Stimulated activated CD8-positive, alpha-beta memory T cell treated with anti-CD3 and anti-CD28 coated beads, Interleukin-4, amount 100 ng/mL, for 24 hours (primary cell): ENCODE data around the gene MBTPS2.
"Not testable (repeated sequence)": the region's sequence is repeated elsewhere in the genome, so short reads cannot be mapped to it uniquely, and the experiment has no call there.

Experiments used
- DNase-seq: peaks from one replicate; pipeline ENCODE4 v3.0.0-alpha.2; 2020; ENCODE audit warnings: low read depth

The MBTPS2 gene

DNA sequence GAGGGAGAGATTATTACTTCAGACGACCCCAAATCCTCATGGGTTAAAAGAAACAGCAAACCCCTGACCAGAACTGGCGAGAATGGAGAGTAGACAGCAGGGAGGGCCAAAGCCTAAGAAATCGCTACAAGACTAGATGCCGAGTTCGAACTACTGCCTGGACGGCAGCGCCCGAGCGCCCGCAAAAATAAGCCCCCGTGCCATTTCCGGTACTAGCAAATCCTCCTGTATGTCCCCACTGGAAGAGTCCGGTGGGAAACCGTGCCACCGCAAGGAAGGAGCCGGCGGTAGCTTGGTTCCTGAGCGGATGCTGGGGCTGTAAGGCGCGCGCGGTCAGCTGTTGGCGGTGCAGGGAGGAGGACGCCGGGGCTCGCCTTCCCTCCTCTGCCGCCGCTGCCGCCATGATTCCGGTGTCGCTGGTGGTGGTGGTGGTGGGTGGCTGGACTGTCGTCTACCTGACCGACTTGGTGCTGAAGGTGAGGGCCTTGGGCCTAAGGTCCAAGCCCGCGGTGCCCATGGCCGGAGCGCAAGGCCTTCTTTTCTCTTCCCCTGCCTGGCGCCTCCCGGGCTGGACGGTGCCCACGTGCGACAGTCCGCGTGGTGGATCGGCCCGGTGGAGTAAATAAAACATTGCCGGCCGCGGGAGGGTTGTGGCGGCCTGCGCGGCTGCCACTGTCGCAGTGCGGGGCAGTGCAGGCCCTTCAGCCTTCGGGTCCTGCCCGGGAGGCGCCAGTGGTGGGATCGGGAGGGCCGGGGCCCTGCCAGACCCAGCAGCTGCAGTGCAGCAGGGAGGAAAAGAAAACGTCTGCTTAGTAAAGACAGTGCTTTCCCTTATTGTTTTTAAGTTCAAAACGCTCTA, at the start of gene MBTPS2:
MBTPS2 (plus strand) TSS at position 284 of the 859 bp plus-strand sequence; CDS start at position 402, 118 bp downstream.
- DNase-seq = peak; percentile 65

DNA sequence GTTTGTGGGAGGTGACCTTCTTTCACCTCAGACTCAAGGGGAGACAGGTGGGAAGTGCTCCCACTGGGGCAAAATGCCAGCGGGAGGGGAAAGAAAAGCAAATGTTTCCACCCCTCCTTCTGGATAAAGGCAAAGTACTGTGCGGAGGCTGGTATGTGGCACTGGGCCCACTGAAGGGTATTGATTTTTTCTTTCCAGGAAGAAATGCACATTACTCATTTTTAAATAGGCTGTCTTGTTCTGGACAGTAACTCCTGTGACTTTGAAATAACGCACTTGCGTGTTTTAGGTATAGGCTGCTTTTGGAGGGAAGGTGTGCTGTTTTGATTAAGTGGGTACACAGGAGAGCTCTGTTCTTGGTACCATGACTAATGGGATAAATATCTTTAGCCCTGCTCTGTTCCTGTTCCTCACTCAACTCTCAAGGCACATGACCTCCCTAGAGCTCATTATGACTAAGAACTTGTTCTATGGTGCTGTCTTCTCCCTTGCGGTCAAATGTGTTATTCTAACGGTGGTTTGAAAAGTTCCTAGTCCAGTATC, 40.7 kb upstream of the MBTPS2 start:
- no peak for DNase-seq

DNA sequence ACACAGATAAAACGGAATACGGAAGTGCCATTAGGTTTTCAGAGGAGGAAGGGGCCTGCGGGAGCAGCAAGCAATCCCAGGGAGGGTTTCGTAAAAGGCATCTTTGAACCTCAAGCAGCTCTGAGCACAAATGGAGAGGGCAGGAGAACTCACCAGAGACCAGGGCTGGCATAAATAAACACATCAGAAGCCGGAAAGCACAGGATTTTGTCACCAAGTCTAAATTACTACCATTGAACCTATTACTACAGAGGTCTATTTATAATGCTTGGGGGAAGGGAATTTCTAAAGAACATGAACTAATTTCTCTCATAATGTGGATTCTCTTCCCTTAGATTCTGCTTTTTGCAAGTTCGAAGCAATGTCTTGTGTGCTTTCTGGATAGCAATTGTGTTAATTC, 39.6 kb upstream of the MBTPS2 start:
- no peak for DNase-seq

DNA sequence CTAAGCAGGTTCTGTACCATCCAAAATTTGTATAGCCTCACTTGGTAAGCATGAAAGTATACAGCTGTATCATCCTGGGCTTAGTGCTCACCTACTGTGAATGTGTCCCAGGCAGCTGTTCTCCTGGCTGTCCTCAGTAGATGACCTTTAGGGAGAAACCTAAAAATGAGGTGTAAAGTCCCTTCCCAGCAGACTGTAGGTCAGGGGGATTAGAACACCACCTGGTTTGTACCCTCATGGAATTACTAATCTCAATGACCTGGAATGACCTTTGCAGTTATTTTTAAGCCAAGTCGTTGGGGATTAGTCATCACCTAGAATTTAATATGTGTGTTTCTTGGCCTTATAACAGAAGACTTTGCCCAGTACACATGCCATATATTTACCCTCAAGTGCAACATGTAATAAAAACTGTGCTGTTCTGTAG, 39.1 kb upstream of the MBTPS2 start:
- no peak for DNase-seq

DNA sequence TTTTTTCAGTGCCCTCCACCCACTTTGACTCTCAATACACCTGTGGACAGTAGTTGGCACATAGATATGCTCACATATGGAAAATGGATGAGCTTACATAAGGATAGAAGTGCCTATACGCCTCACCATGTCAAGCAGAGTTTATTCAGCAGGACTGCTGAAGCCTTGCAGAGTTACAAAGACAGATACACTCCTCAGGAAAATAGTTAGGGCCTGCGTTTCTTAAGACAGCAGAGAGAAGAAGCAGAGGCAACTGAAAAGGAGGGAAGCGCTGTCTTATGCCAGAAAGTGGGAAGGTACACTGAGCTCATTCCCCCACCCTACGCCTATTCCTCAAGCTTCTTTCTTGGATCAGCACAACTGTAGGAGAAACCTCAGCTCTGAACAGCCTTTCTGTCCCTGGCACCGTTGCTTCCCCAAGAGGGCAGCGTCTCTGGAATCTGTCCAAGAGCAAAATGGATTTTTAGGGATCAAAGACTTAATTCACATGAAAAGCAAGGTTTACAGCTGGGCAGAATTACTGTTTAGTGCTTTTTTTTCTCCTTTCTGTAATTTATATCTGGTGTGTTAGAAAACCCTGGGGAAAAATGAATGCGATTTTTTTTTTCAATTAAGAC, 37.3 kb upstream of the MBTPS2 start:
- DNase-seq = no peak

DNA sequence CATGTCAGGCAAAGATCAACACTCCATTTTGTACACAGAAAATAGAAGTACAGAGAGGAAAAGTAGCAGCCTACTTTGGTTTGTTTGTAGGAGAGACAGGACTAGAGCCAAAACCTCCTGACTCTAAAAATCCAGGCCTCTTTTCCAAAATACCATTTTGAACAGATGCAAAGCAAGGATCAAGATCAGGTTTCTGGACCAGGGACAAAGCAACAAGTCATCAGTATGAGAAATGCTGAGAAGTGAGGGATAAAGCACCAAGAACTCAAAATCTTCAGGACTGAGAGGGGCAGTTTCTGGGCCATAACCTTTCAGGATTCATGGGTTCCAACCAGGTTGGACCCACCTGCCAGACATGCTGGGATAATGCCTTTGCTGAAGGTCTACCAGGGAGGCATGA, 36.6 kb upstream of the MBTPS2 start:
- no peak for DNase-seq

DNA sequence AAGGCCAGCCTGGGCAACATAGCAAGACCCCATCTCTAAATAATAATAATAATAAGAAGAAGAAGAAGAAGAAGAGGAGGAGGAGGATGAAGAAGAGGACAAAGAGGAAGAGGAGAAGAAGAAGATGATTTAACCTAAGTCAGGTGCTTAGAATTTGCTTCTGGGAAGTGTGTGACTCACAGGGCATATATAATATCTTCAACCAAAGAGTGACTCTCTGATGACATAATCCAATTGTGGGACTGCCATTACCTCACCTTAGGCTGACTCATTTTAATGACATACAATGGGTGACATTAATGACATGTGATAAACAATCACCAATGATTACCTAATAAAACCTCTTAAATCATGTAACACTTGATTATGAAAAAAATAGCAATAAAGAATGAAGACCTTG, 32.7 kb upstream of the MBTPS2 start:
- DNase-seq = no peak

DNA sequence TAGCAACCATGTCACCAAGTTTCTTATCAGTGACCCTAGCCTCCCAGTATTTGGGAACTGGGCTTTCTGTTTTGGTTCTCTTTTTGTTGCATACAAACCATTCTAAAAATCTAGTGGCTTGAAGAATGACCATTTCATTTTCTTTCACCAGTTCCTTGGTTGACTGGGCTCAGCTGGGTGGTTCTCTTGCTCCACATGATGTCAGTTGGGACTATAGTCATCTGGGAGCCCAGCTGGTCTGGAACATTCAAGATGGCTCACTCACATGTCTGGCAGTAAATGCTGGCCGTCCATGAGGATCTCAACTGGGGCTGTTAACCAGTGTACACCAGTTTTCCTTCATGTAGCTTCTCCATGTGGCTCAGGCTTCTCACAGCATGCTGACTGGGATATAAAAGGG, 27.6 kb upstream of the MBTPS2 start:
- no peak for DNase-seq

DNA sequence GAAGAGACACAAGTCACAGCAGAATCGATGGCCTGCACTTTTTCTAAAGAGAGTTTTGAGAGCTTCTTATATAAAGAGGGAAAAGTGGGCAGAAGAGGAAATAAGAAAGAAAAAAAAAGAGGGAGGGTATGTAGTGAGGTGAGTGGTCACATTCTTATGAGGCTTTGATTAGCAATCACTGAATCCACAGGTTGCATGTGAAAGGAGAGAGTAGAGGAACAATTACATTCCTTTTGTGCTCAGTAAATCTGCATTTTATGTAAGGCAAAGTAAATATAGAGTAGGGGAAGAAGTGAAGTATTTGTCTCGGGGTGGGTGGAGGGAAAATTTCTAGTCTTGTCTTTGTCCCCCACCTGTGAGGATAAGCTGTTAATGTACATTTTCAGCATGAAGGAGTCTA, 26.8 kb upstream of the MBTPS2 start:
- no peak for DNase-seq

DNA sequence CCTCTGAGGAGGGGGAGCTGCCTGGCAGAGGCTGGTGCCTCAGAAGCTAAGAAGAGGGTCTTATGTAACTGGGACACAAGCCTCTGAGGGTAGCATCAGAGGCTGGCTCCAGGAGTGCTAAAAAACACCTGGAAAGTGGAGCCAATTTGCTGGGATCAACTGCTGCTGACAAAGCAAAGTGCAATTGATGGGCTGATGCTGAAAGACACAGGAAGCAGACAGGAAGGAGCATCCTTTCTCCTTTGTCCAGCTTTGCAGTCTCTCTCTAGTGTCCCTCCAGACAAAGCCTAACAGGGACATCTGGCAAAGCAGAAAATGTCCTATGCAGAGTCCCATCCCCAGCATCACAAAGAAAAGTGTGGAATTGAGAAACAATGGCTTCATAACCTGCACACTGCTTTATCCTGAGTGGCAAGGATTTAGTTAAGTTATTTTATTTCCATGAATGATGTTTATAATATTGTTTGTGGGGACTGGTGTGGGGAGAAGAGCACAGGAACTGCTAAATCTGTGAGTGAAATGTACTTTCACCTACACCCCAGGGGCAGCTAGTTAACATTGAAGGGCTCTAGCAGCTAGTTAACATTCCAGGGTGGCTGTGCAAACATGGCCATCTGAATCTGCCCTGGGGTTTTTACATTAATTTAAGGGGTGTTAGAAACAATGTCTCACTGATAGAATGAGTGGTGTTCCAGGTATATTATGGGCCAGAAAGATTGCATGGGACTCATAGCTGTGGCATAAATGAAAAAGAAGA, 25.6 kb upstream of the MBTPS2 start:
- no peak for DNase-seq

DNA sequence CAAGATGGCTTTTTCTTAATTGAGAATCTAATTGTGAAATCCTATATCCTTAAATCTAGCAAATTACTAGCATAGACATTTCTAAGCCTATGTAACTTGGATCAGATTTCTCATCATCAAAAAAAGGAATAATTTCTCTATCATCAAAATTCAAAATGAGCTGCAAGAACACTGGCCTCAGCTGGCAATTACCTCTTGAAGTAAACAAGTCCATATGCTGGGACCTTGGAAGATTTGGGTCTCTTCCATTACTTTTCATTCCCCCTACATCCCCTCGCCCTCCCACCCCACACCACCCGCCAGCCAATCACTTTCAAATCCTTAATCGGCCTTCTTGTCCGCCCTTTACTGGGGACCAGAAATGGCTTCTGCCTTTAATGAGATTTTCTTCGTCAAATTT, 23.3 kb upstream of the MBTPS2 start:
- DNase-seq = no peak

DNA sequence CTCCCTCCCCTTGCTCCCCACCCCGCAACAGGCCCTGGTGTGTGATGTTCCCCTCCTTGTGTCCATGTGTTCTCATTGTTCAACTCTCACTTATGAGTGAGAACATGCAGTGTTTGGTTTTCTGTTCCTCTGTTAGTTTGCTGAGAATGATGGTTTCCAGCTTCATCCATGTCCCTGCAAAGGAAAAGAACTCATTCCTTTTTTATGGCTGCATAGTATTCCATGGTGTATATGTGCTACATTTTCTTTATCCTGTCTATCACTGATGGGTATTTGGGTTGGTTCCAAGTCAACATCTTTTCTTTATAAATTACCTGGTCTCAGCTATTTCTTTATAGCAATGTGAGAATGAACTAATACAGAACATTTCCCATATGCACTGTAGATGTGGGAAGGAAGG, 19.2 kb upstream of the MBTPS2 start:
- DNase-seq = not testable (repeated sequence)

DNA sequence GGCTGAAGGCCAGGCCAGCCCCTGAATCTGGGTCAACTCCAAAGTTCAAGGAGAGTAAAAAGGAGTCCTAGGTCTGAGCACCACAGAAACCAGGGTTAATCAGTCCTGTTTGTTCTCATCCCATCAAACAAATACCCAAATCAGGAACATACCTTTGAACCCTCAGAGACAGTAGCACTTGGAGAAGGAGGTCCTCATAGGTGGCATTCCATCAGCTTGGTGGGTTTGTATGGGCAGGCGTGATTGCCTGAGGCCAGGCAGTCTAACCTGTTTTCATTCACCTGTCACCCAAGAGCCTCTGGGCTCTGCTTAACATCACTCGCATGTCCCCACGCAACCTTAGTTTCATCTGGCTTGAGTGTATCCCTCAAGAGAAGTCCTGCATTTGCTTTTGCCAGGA, 17.5 kb upstream of the MBTPS2 start:
- no peak for DNase-seq

DNA sequence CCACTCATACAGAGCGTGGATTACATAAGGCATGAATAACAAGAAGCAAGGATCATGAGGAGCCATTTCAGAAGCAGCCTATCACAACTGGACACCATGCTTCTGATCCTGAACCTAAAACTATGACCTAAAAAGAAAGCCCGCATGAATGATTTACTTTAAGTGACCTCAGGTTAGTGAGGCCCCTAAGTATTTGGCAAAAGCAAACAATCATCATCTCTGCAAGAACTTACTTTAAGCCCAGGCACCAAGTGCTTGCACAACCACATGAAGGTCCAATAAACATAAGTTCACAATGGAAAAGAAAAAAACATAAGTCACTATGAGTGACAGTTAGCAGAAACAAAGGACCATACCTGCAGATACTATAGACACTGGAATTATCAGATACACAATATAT, 7.9 kb upstream of the MBTPS2 start:
- DNase-seq = no peak

DNA sequence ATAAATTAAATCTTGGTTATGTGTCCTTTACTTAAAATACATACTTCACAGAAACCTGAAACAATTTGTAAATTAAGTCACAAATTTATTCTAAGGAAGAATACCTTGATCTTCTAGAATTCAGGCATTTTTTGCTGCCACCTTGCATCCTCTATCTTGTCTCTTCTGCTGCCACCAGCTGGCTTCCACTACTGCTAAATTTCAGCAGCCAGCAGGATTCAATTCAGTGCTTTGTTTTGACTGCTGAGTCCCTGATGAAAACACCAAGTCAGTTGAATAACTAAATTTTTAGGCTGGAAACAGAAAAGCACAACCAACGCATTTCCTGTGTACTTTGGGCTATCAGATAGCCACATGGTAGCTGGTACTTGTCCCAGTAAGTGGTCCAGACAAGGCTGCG, 2.4 kb upstream of the MBTPS2 start:
- no peak for DNase-seq

DNA sequence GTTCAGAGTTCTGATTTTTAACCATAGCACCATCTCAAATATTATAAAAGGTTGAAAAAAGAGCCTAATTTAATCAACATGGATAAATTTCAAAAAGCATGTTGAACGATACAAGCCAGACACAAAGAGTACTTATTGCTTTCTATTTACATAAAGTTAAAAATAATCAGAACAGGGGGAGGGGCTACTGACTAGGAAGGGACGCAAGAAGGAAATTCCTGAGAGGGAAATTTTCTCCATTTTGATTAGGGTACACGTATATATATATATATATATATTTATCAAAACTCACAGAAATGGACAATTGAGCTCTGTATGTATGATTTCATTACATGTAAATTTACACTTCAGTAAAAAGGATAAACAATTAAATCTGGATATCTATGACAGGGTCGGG, 482 bp upstream of the MBTPS2 start:
- DNase-seq = no peak

DNA sequence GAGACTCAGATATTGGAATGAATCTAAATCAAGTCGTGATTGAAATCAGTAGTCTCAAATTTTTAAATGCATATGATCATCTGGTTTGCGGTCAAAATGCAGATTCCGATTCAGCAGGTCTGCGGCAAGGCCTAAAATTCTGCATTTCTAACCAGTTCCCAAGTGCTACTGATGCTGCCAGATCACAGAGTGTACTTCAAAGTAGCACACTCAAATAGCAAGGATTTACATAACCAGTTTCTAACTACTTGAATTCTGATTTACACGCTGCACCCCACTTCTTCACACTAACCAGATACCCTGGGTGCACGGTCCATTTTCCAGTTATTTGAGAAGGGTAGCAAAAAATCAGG, 752 bp downstream of the MBTPS2 start:
- DNase-seq = no peak

DNA sequence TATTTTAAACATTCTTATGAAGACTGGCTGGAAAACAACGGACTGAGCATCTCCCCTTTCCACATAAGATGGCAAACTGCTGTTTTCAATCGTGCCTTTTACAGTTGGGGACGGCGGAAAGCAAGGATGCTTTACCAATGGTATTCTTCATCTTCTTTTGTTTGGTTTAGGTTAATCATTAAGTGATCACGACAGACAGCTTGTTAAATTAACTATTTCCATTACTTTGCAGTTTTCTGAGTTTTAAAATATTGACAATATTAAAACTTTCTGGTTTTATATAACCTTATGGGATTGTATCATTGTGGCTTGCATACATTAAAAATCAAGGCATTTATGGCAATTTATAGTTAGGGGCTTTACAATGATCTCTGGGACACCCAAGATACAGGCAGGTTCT, 3.8 kb downstream of the MBTPS2 start:
- DNase-seq = no peak

DNA sequence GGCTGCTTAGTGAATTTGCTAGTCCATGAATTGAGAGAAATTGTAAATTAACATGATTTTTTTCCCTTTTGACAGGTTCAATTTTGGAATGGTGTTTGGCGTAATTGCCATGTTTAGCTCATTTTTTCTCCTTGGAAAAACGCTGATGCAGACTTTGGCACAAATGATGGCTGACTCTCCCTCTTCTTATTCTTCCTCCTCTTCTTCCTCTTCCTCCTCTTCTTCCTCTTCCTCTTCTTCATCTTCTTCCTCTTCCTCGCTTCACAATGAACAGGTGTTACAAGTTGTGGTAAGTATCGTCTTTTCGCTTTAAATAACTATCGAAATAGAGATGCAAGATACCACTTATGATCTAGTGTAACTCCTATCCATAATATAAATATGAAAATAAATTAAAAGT, 5.7 kb downstream of the MBTPS2 start:
- no peak for DNase-seq

DNA sequence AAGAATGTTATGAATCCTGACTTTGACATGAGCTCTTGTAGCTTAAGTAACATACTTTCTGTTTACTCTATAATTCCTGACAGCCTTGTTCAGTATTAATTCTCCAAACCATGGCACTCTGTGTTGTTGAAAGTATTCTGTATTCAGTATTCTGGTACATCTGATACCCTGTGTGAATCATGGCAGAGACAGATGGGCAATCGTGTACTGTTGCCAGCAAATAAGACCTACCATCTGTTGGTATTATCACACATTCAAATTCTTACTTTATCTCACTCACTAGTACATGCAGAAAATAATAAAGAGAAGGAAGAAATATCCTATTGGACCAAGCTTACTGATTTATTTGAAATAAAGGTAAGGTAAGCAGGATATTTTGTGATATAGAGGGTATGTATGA, 7.9 kb downstream of the MBTPS2 start:
- no peak for DNase-seq

DNA sequence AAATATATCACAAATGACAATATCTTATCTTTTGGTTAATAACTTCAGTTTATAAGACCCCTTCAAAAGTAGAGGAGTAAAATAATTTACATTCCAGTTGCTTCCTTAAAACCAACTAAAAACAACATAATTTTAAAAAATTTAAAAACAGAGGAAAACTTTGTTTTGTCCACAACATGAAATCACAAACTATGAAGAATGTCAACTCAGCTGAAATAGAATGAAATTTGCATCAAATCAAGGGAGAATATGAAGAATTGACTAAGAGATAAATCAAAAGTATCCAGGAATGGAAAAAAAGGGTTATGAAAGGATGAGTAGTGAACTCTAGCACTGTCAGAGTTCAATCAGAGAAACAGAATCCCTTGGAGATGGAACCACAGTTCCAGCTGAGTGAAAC, 14.2 kb downstream of the MBTPS2 start:
- no peak for DNase-seq

DNA sequence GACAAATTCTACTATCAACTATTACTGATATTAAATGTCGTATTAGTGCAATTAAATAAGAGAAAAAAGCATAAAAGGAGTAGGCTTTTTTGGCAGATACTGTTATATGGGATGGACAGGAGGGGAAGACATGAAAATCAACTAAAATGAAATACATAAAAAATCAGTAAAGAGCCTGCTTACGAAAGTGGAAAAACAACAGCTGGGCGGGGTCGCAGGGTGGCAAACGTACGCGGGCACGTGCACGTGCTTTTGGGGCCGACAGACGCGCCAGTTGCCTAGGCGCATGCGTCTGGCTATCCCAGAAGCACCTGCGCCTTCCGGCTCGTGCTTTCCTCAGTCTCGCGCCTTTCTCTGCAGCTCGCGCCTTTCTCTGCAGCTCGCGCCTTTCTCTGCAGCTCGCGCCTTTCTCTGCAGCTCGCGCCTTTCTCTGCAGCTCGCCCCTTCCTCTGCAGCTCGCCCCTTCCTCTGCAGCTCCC, 16.6 kb downstream of the MBTPS2 start, which contains the start of gene YY2:
YY2 (plus strand) TSS at position 51 of the 479 bp plus-strand sequence. CDS start 498 bp downstream, outside the sequence.
- no peak for DNase-seq

DNA sequence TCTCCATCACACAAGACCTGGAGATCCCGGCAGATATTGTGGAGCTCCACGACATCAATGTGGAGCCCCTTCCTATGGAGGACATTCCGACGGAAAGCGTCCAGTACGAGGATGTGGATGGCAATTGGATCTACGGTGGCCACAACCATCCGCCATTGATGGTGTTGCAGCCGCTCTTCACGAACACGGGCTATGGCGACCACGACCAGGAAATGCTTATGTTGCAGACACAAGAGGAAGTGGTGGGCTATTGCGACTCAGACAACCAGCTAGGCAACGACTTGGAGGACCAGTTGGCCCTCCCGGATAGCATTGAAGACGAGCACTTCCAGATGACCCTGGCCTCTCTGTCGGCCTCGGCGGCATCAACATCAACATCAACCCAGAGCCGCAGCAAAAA, 17.1 kb downstream of the MBTPS2 start:
- DNase-seq = no peak
